Daoy (cell line): ENCODE measurements around the gene CDH16. TPM values are rescaled to one million over a fixed set of nuclear protein-coding genes. Genes with fewer than 3 reads are reported as not detected.
"Not testable (repeated sequence)": the region's sequence is repeated elsewhere in the genome, so short reads cannot be mapped to it uniquely, and the experiment has no call there.

ENCODE experiments used
- DNase-seq: peaks from one replicate; pipeline ENCODE4 v3.0.0-alpha.2; 2015; ENCODE audit warnings: low read depth
- total RNA-seq: library from RNA; depleted of rRNA; stranded (reverse); fragments of >200 nt; shearing (Covaris generic); gene quantifications from 2 replicates; pipeline ENCODE4 v1.2.3, GENCODE V29; 2014; rRNA removed

CDH16 gene
- total RNA-seq, 1 experiment from 2014 or later, result not detected

GRCh38 chr16:66873685-66874055 lies 45.0 kb downstream of the CDH16 start:
- DNase-seq, result no peak

- DNase-seq, result peak; percentile 99
Observed at GRCh38 chr16:66872943-66873684, 45.6 kb downstream of the CDH16 start.

GRCh38 chr16:66872559-66872942 lies 46.1 kb downstream of the CDH16 start:
- no peak for DNase-seq

- DNase-seq, result no peak
Observed at GRCh38 chr16:66871840-66872239, 46.8 kb downstream of the CDH16 start.

GRCh38 chr16:66871363-66871762 lies 47.3 kb downstream of the CDH16 start:
- not testable (repeated sequence) for DNase-seq

- DNase-seq, result no peak
Observed at GRCh38 chr16:66869424-66869823, 49.3 kb downstream of the CDH16 start.

GRCh38 chr16:66863707-66864106 lies 55.0 kb downstream of the CDH16 start:
- no peak for DNase-seq

- no peak for DNase-seq
Observed at GRCh38 chr16:66862023-66862520, 56.6 kb downstream of the CDH16 start.

- DNase-seq, result no peak
Observed at GRCh38 chr16:66859397-66860068, 59.2 kb downstream of the CDH16 start.

- peak; percentile 67 for DNase-seq
Observed at GRCh38 chr16:66858740-66859396, 59.8 kb downstream of the CDH16 start.

Other genes starting within 250 kb of the CDH16 start
- gene CMTM4, start 222.1 kb downstream of the CDH16 start, total RNA-seq, result 14.7 and 18.9 TPM in 2 replicates
- 81.7 and 97.8 TPM in 2 replicates for gene DYNC1LI2, start 167.3 kb downstream of the CDH16 start, total RNA-seq
- 0.46 TPM in 1 of 2 replicates, not detected in the other for gene TERB1, start 117.3 kb downstream of the CDH16 start, total RNA-seq
- gene NAE1, start 87.9 kb downstream of the CDH16 start, total RNA-seq, result 138 and 148 TPM in 2 replicates
- not detected in 2 replicates for gene CA7, start 74.5 kb downstream of the CDH16 start, total RNA-seq
- gene PDP2, start 38.4 kb downstream of the CDH16 start, total RNA-seq, result 2.7 and 5.7 TPM in 2 replicates
- gene RRAD, start 6.7 kb upstream of the CDH16 start, total RNA-seq, result 24.3 and 27.7 TPM in 2 replicates
- 127 and 129 TPM in 2 replicates for gene CIAO2B, start 15.5 kb upstream of the CDH16 start, total RNA-seq
- gene CES2, start 16.6 kb upstream of the CDH16 start, total RNA-seq, result 10.3 and 12.0 TPM in 2 replicates
- gene CES3, start 42.4 kb upstream of the CDH16 start, total RNA-seq, result 0.29 TPM in 1 of 2 replicates, not detected in the other
- gene CES4A, start 69.7 kb upstream of the CDH16 start, total RNA-seq, result not detected in 2 replicates
- gene CBFB, start 110.3 kb upstream of the CDH16 start, total RNA-seq, result 94.9 and 115 TPM in 2 replicates
- 12.5 and 26.3 TPM in 2 replicates for gene PHAF1, start 191.1 kb upstream of the CDH16 start, total RNA-seq
- 5.5 and 9.8 TPM in 2 replicates for gene B3GNT9, start 232.1 kb upstream of the CDH16 start, total RNA-seq
- gene TRADD, start 241.0 kb upstream of the CDH16 start, total RNA-seq, result 16.7 and 20.5 TPM in 2 replicates
- 3.8 and 6.2 TPM in 2 replicates for gene FBXL8, start 241.1 kb upstream of the CDH16 start, total RNA-seq
- 1.2 and 2.8 TPM in 2 replicates for gene HSF4, start 245.9 kb upstream of the CDH16 start, total RNA-seq